GM12891 (cell line): Measurements from ENCODE around the gene CNNM2.

Experiments
- POLR2A ChIP-seq: IDR thresholded peaks from 2 replicates; pipeline ENCODE4 v1.6.1; 2011; ENCODE audit warnings: low read depth, low read length, control low read depth
- POLR2AphosphoS5 ChIP-seq: IDR thresholded peaks from 2 replicates; pipeline ENCODE4 v1.6.1; 2011; ENCODE audit warnings: low read depth, low read length, control low read depth
- POU2F2 ChIP-seq: IDR thresholded peaks from 2 replicates; pipeline ENCODE4 v1.6.1; 2011; ENCODE audit warnings: low read depth, mild to moderate bottlenecking, control low read depth, low read length, moderate library complexity
- SPI1 ChIP-seq: IDR thresholded peaks from 2 replicates; pipeline ENCODE4 v1.6.1; 2011; ENCODE audit warnings: low read depth, low read length, control low read depth
- TAF1 ChIP-seq: IDR thresholded peaks from 2 replicates; pipeline ENCODE4 v1.6.1; 2011; ENCODE audit warnings: low read depth, low read length, control low read depth

GRCh38 chr10:103103989-103104388 lies 185.9 kb downstream of the CNNM2 start:
- TF ChIP-seq POLR2A (no peak), POLR2AphosphoS5 (no peak), POU2F2 (no peak), SPI1 (no peak), TAF1 (no peak)
